ENCODE data around the gene LONP2. TPM values are rescaled to one million over a fixed set of nuclear protein-coding genes. Genes with fewer than 3 reads are reported as not detected.

Gene LONP2
- total RNA-seq, 1 experiment from 2014 or later = 46.8 TPM

DNA sequence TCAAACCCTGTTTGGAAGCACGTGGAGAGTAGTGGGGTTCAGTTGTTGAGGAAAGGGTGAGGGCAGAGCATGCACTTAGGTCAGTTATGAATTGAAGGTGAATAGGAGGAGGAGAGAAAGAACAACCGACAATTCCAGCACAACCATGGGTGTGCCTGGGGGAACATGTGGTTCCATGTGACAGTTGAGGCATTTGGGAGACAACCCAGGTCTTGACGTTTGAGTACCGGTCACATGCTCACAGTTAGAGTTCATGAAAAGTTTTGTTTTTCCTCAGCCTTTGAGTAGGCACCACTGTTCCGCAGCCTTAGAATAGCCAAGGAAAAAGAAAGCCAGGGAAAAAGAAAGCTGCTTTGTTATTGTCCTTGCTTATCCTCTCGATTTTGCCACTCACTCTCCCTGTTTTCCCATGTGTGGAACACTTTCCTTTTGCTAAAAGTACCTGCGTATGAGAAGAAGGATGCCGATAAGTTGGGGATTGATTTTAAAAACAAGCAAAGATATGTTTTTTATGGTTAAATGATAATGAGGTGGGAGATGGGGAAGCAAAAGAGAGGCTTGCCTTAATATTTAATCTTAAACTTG is 28.8 kb downstream of the LONP2 start:
- CTCF ChIA-PET = no interaction called here
- Histone ChIP-seq H3K9me2 (ENCODE audit: insufficient read depth) (no peaks in the 10 kb centered on the region), H3K27me3 (ENCODE audit: insufficient read depth, low read length) (no peaks in the 10 kb centered on the region), H3K4me3 (replicated peaks in 1 of 2; ENCODE audit: low read depth in 1 of 2, low read length in 2 of 2) (no peak overlapping the region), H2AFZ (ENCODE audit: low read depth, low read length, poor library complexity, severe bottlenecking) (no peak overlapping the region), H3K79me2 (ENCODE audit: insufficient read depth, low read length) (no peaks in the 10 kb centered on the region), H3K9ac (ENCODE audit: low read length) (no peak overlapping the region), H3K4me2 (ENCODE audit: low read length) (no peak overlapping the region), H3K27ac (ENCODE audit: low read depth, low read length) (no peak overlapping the region), H4K20me1 (ENCODE audit: insufficient read depth) (no peaks in the 10 kb centered on the region), H3K36me3 (ENCODE audit: control insufficient read depth in 1 of 2, insufficient read depth in 2 of 2, low read length in 2 of 2) (0 out of 4 replicates have a peak, but pooled peaks cover 2 to 3% of the 10 kb centered on the region in 2 experiments), H3K9me3 (ENCODE audit: control insufficient read depth in 1 of 2, insufficient read depth in 1 of 2, low read depth in 1 of 2, low read length in 2 of 2) (no peaks in the 10 kb centered on the region), H3K4me1 (ENCODE audit: control insufficient read depth in 1 of 2, insufficient read depth in 2 of 2, low read length in 2 of 2) (no peaks in the 10 kb centered on the region)
- ATAC-seq = no peak
- no peak for TF ChIP-seq POLR2AphosphoS5 (IDR thresholded peaks at IDR 0.05; ENCODE audit: low read depth, low read length)
- TF ChIP-seq, protein P1, sequence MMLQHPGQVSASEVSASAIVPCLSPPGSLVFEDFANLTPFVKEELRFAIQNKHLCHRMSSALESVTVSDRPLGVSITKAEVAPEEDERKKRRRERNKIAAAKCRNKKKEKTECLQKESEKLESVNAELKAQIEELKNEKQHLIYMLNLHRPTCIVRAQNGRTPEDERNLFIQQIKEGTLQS (IDR thresholded peaks at IDR 0.05) = no peak
- no peak for TF ChIP-seq POLR2A (IDR thresholded peaks at IDR 0.05; ENCODE audit: borderline replicate concordance, extremely low read depth, insufficient read depth, insufficient read length)
- no peak for TF ChIP-seq CEBPB (IDR thresholded peaks at IDR 0.05; ENCODE audit: low read depth)
- no peak for TF ChIP-seq EZH2 (IDR thresholded peaks at IDR 0.05)
- no peak for TF ChIP-seq EZH2phosphoT487 (IDR thresholded peaks at IDR 0.05; ENCODE audit: borderline replicate concordance)
- TF ChIP-seq RAD21 (IDR thresholded peaks at IDR 0.05; ENCODE audit: low read depth) = no peak
- no peak for TF ChIP-seq ZNF274 (IDR thresholded peaks at IDR 0.05; ENCODE audit: low read depth, low read length)
- DNase-seq (ENCODE audit: low read depth, low spot score) = no peak
- intact Hi-C loops (cut with micrococcal nuclease) = no loop called here
- BruUV-seq (replicated peaks) = no TSS peak
- POLR2A ChIA-PET = no interaction called here
- RAD21 ChIA-PET (ENCODE audit: low non-redundant PET in 1 of 2, low total read pairs in 2 of 2, uncharacterized antibody in 2 of 2, unreplicated experiment in 2 of 2) = no interaction called here

DNA sequence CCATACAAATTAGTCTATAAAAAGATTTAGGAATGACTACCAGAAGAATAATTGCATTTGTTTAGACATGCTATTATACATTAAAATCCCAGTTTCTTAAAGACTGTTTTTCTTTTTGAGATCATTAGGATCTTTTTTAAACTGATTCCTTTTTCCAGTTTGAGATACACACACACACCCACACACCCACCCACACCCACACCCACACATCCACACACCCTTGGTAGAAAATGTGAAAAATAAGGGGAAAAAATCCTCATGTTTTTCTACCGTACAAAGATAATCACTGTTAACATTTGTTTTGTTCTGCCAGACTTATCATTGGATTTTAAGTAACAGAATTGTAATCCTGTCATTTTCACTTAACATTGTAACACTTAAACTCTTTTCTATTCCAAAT is 30.4 kb downstream of the LONP2 start:
- H3K27ac ChIP-seq (ENCODE audit: low read depth, low read length) = no peak overlapping the region
- H3K36me3 ChIP-seq (ENCODE audit: control insufficient read depth in 1 of 2, insufficient read depth in 2 of 2, low read length in 2 of 2) = 0 out of 4 replicates have a peak, but pooled peaks cover 2 to 3% of the 10 kb centered on the region in 2 experiments
- ChIA-PET CTCF (no interaction called here), RAD21 (ENCODE audit: low non-redundant PET in 1 of 2, low total read pairs in 2 of 2, uncharacterized antibody in 2 of 2, unreplicated experiment in 2 of 2) (no interaction called here), POLR2A (no interaction called here)
- no peak overlapping the region for H3K4me2 ChIP-seq (ENCODE audit: low read length)
- no peak for ATAC-seq
- no peaks in the 10 kb centered on the region for H3K9me3 ChIP-seq (ENCODE audit: control insufficient read depth in 1 of 2, insufficient read depth in 1 of 2, low read depth in 1 of 2, low read length in 2 of 2)
- no peak for TF ChIP-seq CEBPB (IDR thresholded peaks at IDR 0.05; ENCODE audit: low read depth)
- no peak for TF ChIP-seq ZFX (IDR thresholded peaks at IDR 0.05)
- no peak for TF ChIP-seq EZH2phosphoT487 (IDR thresholded peaks at IDR 0.05; ENCODE audit: borderline replicate concordance)
- no peaks in the 10 kb centered on the region for H4K20me1 ChIP-seq (ENCODE audit: insufficient read depth)
- no peak for DNase-seq (ENCODE audit: low read depth, low spot score)
- H3K9ac ChIP-seq (ENCODE audit: low read length) = no peak overlapping the region
- H3K27me3 ChIP-seq (ENCODE audit: insufficient read depth, low read length) = no peaks in the 10 kb centered on the region
- H3K79me2 ChIP-seq (ENCODE audit: insufficient read depth, low read length) = no peaks in the 10 kb centered on the region
- H3K4me3 ChIP-seq (replicated peaks in 1 of 2; ENCODE audit: low read depth in 1 of 2, low read length in 2 of 2) = no peak overlapping the region
- no TSS peak for BruUV-seq (replicated peaks)
- no peaks in the 10 kb centered on the region for H3K4me1 ChIP-seq (ENCODE audit: control insufficient read depth in 1 of 2, insufficient read depth in 2 of 2, low read length in 2 of 2)
- no peaks in the 10 kb centered on the region for H3K9me2 ChIP-seq (ENCODE audit: insufficient read depth)
- no peak overlapping the region for H2AFZ ChIP-seq (ENCODE audit: low read depth, low read length, poor library complexity, severe bottlenecking)
- intact Hi-C loops (cut with micrococcal nuclease) = no loop called here

All from HCT116 (cell line).